Esophagus muscularis mucosa (tissue), 4 donors: Measurements from ENCODE around the gene GINS2. TPM values are rescaled to one million over a fixed set of nuclear protein-coding genes. Genes with fewer than 3 reads are reported as not detected.

Source experiments
- DNase-seq: peaks from one replicate; pipeline ENCODE4 v3.0.0-alpha.2; 2017; ENCODE audit errors: extremely low spot score
- H3K27ac ChIP-seq, 4 donors: fragments of 200-600 bp; sonication (generic); replicated peaks in 1 of 4; 1 replicate in 3 of 4; 2 replicates in 1 of 4; pipeline ENCODE4 v1.5.1; 2016 to 2019; ENCODE audit warnings: mild to moderate bottlenecking in 1 of 4
- H3K27me3 ChIP-seq, 4 donors: fragments of 200-600 bp; sonication (generic); one replicate each; pipeline versions ENCODE4 v1.5.1 to v1.6.0; 2016 to 2019
- H3K36me3 ChIP-seq, 4 donors: fragments of 200-600 bp; sonication (generic); one replicate each; pipeline ENCODE4 v1.5.1; 2016 to 2019
- H3K4me1 ChIP-seq, 4 donors: fragments of 200-600 bp; sonication (generic); one replicate each; pipeline ENCODE4 v1.5.1; 2016 to 2019
- H3K4me3 ChIP-seq, 4 donors: fragments of 200-600 bp; sonication (generic); 1 replicate in 2 of 4; 2 replicates in 2 of 4; pipeline ENCODE4 v1.5.1; 2016 to 2019; ENCODE audit warnings: mild to moderate bottlenecking in 4 of 4, moderate library complexity in 1 of 4
- H3K9me3 ChIP-seq, 4 donors: fragments of 200-600 bp; sonication (generic); 1 replicate in 3 of 4; 2 replicates in 1 of 4; pipeline ENCODE4 v1.5.1; 2016 to 2019
- EP300 ChIP-seq: sonication (generic); formaldehyde crosslinking; IDR thresholded peaks from one replicate; pipeline ENCODE4 v1.6.1; 2017; ENCODE audit warnings: antibody characterized with exemption
- POLR2A ChIP-seq: fragments of 450-650 bp; IDR thresholded peaks from one replicate; pipeline ENCODE4 v1.6.1; 2017; ENCODE audit warnings: antibody characterized with exemption, moderate library complexity, mild to moderate bottlenecking, low read depth
- POLR2AphosphoS5 ChIP-seq, 2 donors: sonication (generic); formaldehyde crosslinking; IDR thresholded peaks; one replicate each; pipeline ENCODE4 v1.6.1; 2017; ENCODE audit warnings: antibody characterized with exemption in 2 of 2
- WGBS: methylation state at CpG from one replicate; pipeline ENCODE4 v1.1.5; 2018; 5-methylcytosine and 5-hydroxymethylcytosine counted together
- intact Hi-C: fragments of 100-400 bp; cut with DNase I; formaldehyde crosslinking; loops from one replicate; pipeline ENCODE4 v1.15.1; 2023
- total RNA-seq, 4 donors: library from RNA; depleted of rRNA; stranded (reverse); fragments of >200 nt; gene quantifications; one replicate each; pipeline versions ENCODE4 v1.1.0 to v1.2.1, GENCODE V29; 2016
- TF ChIP-seq, protein P1 (sequence below), 3 experiments: fragments of 200-600 bp in 2 of 3; fragments of 450-650 bp in 1 of 3; sonication (generic) in 2 of 3; IDR thresholded peaks; one replicate each; pipeline ENCODE4 v1.5.1; 2017 to 2019; ENCODE audit warnings: antibody characterized with exemption in 3 of 3, mild to moderate bottlenecking in 2 of 3, moderate library complexity in 1 of 3

The GINS2 gene
- total RNA-seq, 4 donors from 2014 or later = 0.17 to 0.84 TPM; not detected in 2

DNA sequence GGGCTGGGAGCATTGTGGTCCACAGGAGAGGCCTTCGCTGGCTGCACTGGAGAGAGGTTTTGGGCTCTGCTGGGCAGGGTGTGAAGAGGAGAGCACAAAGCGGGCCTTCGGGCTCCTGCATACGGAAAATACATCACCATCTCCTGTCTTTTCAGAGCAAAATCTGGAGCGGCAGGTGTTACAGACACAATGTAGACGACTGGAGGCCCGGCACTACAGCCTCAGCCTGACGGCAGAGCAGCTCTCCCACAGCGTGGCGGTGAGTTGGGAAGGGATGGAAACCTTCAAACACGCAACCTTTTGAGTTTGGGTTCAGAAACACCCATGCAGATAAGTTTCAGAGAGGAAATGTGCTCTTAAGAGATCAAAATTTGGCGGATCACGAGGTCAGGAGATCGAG is 17.9 kb downstream of the GINS2 start:
- intact Hi-C loops = no loop called here
- DNase-seq = no peak
- Histone ChIP-seq H3K4me1 (peaks cover 8 to 12% (median 11%) of the 10 kb centered on the region in 4 donors), H3K27me3 (no peaks in the 10 kb centered on the region), H3K4me3 (no peak overlapping the region), H3K36me3 (peaks cover 52 to 96% (median 75%) of the 10 kb centered on the region in 4 donors), H3K27ac (no peak overlapping the region), H3K9me3 (no peaks in the 10 kb centered on the region)
- 93% methylated on average over 14 of the region's 14 CpGs for WGBS
- TF ChIP-seq, protein P1, sequence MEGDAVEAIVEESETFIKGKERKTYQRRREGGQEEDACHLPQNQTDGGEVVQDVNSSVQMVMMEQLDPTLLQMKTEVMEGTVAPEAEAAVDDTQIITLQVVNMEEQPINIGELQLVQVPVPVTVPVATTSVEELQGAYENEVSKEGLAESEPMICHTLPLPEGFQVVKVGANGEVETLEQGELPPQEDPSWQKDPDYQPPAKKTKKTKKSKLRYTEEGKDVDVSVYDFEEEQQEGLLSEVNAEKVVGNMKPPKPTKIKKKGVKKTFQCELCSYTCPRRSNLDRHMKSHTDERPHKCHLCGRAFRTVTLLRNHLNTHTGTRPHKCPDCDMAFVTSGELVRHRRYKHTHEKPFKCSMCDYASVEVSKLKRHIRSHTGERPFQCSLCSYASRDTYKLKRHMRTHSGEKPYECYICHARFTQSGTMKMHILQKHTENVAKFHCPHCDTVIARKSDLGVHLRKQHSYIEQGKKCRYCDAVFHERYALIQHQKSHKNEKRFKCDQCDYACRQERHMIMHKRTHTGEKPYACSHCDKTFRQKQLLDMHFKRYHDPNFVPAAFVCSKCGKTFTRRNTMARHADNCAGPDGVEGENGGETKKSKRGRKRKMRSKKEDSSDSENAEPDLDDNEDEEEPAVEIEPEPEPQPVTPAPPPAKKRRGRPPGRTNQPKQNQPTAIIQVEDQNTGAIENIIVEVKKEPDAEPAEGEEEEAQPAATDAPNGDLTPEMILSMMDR (IDR thresholded peaks at IDR 0.05) = no peak
- TF ChIP-seq POLR2AphosphoS5 (IDR thresholded peaks at IDR 0.05) (no peak), POLR2A (no peak), EP300 (no peak)

DNA sequence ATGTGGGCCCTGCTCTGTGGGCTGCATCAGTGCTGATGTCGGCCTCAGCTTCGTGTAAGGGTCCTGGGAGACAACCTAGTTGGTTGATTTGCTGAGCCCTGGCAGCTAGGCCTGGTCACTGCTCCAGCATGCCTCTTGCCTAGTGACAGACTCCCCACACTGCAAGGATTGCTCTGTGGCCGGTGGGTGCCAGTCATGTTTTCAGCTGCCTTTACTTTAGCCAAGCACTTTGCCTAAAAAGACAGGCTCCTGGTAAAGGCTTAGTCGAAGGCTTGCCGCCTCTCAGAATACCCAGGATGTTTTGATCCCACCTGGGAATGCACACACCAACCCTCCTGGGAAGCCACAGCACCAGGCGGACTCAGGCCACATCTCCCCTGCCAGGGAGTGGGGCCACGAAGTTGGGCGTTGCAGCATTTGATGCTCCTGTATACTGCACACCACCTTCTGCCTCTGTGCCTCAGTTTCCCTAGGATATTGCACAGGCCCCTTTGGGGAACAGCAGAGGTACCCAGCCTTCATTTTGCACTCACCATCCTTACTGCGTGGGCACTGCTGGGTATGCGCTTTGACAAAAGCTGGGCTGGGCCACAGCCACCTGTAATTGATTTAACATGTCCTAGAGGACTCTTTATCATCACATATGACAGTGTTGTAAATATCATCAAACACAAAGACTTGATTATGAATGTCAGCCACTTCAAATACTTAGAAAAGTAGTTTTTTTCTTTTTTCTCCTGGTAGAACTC is 19.9 kb downstream of the GINS2 start:
- Histone ChIP-seq H3K36me3 (peaks cover 66 to 96% (median 91%) of the 10 kb centered on the region in 4 donors), H3K4me1 (peaks cover 2 to 5% (median 4%) of the 10 kb centered on the region in 4 donors), H3K4me3 (no peak overlapping the region), H3K9me3 (no peaks in the 10 kb centered on the region), H3K27me3 (no peaks in the 10 kb centered on the region), H3K27ac (no peak overlapping the region)
- intact Hi-C loops = no loop called here
- no peak for TF ChIP-seq POLR2AphosphoS5 (IDR thresholded peaks at IDR 0.05)
- TF ChIP-seq, protein P1 (IDR thresholded peaks at IDR 0.05) = no peak
- no peak for TF ChIP-seq POLR2A
- TF ChIP-seq EP300 = no peak
- no peak for DNase-seq
- WGBS = 92% methylated on average over 6 of the region's 10 CpGs

DNA sequence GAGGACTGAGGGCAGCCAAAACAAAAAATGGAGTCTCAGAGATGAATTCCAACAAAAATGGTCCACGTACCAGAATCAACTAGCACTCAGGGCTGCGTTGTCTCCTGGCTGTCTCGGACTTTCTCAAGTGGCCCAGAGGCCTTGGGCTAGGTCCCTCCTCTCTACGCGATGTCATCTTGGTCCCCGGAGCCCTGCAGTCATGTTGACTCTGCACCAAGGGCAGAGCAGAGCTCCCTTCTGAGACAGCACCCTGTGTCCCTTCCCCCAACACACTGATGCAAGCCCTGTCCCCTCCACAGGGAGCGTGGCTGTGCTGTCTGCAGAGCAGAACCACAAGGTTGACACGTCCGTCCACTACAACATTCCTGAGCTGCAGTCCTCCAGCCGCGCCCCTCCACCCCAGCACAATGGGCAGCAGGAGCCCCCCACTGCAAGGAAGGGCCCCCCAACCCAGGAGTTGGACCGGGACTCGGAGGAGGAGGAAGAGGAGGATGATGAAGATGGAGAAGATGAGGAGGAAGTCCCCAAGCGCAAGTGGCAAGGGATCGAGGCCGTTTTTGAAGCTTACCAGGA is 20.8 kb downstream of the GINS2 start:
- H3K36me3 ChIP-seq = peaks cover 74 to 98% (median 97%) of the 10 kb centered on the region in 4 donors
- no peak overlapping the region for H3K4me3 ChIP-seq
- no peaks in the 10 kb centered on the region for H3K9me3 ChIP-seq
- no peaks in the 10 kb centered on the region for H3K27me3 ChIP-seq
- H3K4me1 ChIP-seq = peaks cover 0 to 3% (median 0%) of the 10 kb centered on the region in 4 donors
- 87% methylated on average over 15 of the region's 16 CpGs for WGBS
- intact Hi-C loops = no loop called here
- TF ChIP-seq EP300 (no peak), POLR2AphosphoS5 (IDR thresholded peaks at IDR 0.05) (no peak), POLR2A (no peak)
- TF ChIP-seq, protein P1 (IDR thresholded peaks at IDR 0.05) = no peak
- DNase-seq = no peak
- no peak overlapping the region for H3K27ac ChIP-seq

DNA sequence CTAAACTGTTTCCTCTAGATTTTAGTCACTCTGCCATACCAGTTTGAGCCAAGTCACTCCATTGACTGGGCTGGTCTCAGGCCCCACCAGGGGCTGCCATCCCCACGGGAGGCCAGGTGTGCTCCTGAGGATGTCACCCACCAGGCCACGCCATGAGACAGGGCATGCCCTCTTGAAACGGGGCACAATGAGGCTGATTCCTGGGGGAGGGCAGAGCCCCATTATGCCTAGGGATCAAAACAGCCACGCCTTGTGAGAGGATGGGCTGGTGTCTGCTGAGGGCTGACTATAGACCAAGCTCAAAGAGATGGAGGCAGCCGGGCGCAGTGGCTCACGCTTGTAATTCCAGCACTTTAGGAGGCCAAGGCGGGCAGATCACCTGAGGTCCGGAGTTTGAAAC is 21.5 kb downstream of the GINS2 start:
- intact Hi-C loops = no loop called here
- Histone ChIP-seq H3K4me3 (no peak overlapping the region), H3K9me3 (no peaks in the 10 kb centered on the region), H3K4me1 (peaks cover 0 to 3% (median 0%) of the 10 kb centered on the region in 4 donors), H3K27ac (no peak overlapping the region), H3K27me3 (no peaks in the 10 kb centered on the region), H3K36me3 (peaks cover 79 to 98% (median 96%) of the 10 kb centered on the region in 4 donors)
- no peak for DNase-seq
- TF ChIP-seq EP300 (no peak), POLR2AphosphoS5 (IDR thresholded peaks at IDR 0.05) (no peak), POLR2A (no peak)
- TF ChIP-seq, protein P1 (IDR thresholded peaks at IDR 0.05) = no peak
- 100% methylated on average over 5 of the region's 9 CpGs for WGBS
